Spleen (tissue), 11 donors: ENCODE measurements around the gene CFAP54. TPM values are rescaled to one million over a fixed set of nuclear protein-coding genes. Genes with fewer than 3 reads are reported as not detected.

Source experiments
- DNase-seq: peaks from one replicate; pipeline ENCODE4 v3.0.0-alpha.2; 2020
- H3K27ac ChIP-seq, 8 donors: fragments of 200-600 bp; sonication (generic) in 7 of 8; 1 replicate in 4 of 8; 2 replicates in 4 of 8; pipeline versions ENCODE4 v1.5.0 to v1.8.0; 2016 to 2021; ENCODE audit warnings: inconsistent platforms in 4 of 8, mild to moderate bottlenecking in 4 of 8, moderate library complexity in 1 of 8
- H3K27me3 ChIP-seq, 7 donors: fragments of 200-600 bp; sonication (generic) in 6 of 7; replicated peaks in 1 of 7; 1 replicate in 4 of 7; 2 replicates in 3 of 7; pipeline versions ENCODE4 v1.5.0 to v1.8.0; 2016 to 2021; ENCODE audit warnings: inconsistent platforms in 3 of 7, mild to moderate bottlenecking in 1 of 7
- H3K36me3 ChIP-seq, 6 donors: fragments of 200-600 bp; sonication (generic) in 5 of 6; 1 replicate in 4 of 6; 2 replicates in 2 of 6; pipeline versions ENCODE4 v1.5.0 to v1.8.0; 2016 to 2021; ENCODE audit warnings: inconsistent platforms in 2 of 6
- H3K4me1 ChIP-seq, 6 donors: fragments of 200-600 bp; sonication (generic) in 5 of 6; 1 replicate in 3 of 6; 2 replicates in 3 of 6; pipeline versions ENCODE4 v1.5.0 to v1.8.0; 2016 to 2021; ENCODE audit warnings: inconsistent platforms in 3 of 6
- H3K4me3 ChIP-seq, 8 donors: fragments of 200-600 bp; sonication (generic) in 7 of 8; 1 replicate in 4 of 8; 2 replicates in 4 of 8; pipeline versions ENCODE4 v1.5.0 to v1.8.0; 2016 to 2021; ENCODE audit warnings: inconsistent platforms in 4 of 8, mild to moderate bottlenecking in 4 of 8, moderate library complexity in 2 of 8
- H3K9me3 ChIP-seq, 8 donors: fragments of 200-600 bp; sonication (generic) in 7 of 8; 1 replicate in 4 of 8; 2 replicates in 4 of 8; pipeline versions ENCODE4 v1.5.0 to v1.8.0; 2016 to 2021; ENCODE audit warnings: inconsistent platforms in 4 of 8
- POLR2A ChIP-seq, 3 donors: fragments of 450-650 bp; IDR thresholded peaks; one replicate each; pipeline ENCODE4 v1.5.1; 2017; ENCODE audit warnings: antibody characterized with exemption in 3 of 3, mild to moderate bottlenecking in 1 of 3
- POLR2AphosphoS5 ChIP-seq, 3 donors: sonication (generic); formaldehyde crosslinking; IDR thresholded peaks; one replicate each; pipeline ENCODE4 v1.5.1; 2017; ENCODE audit warnings: antibody characterized with exemption in 3 of 3
- WGBS, 5 donors: extraction: QIAGEN DNeasy Blood & Tissue Kit in 3 of 5; methylation state at CpG; one replicate each; pipeline versions ENCODE4 v1.1.5 to v1.1.7; 2013 to 2018; 5-methylcytosine and 5-hydroxymethylcytosine counted together
- intact Hi-C: fragments of 100-400 bp; cut with DNase I; formaldehyde crosslinking; loops from one replicate; pipeline ENCODE4 v1.15.0; 2023; ENCODE audit warnings: low total_unique reads
- polyA plus RNA-seq, 3 donors: library from polyadenylated mRNA; stranded (reverse); fragments of 200-250 nt; gene quantifications; one replicate each; pipeline ENCODE4 v1.2.1, GENCODE V29; 2013
- total RNA-seq, 7 donors: library from RNA; depleted of rRNA in 3 of 7; stranded (reverse); fragments of >200 nt in 3 of 7; fragmentation: NEBNext Ultra II Directional in 4 of 7; extraction: Animal tissue kit (Norgen Biotek cat#: 25700) in 4 of 7; gene quantifications; one replicate each; pipeline versions ENCODE4 v1.1.0 to v1.2.1, GENCODE V29; 2016 to 2021
- TF ChIP-seq, protein P1 (sequence below), 11 experiments: fragments of 200-600 bp in 7 of 11; fragments of 450-650 bp in 4 of 11; sonication (generic) in 4 of 11; IDR thresholded peaks in 8 of 11; conservative IDR thresholded peaks in 3 of 11; 1 replicate in 7 of 11; 2 replicates in 4 of 11; pipeline versions ENCODE4 v1.4.0 to v1.8.0; 2016 to 2021; ENCODE audit warnings: antibody characterized with exemption in 11 of 11, inconsistent platforms in 4 of 11, mild to moderate bottlenecking in 1 of 11
- donor health status: healthy with polysubstance abuse.
- donor health status: DM: no; HTN: no; CAD: no; lungs with moderate emphysema.
- donor health status: DM: no; HTN: no; CAD: no.
- donor health status: Bipolar disorder and iron deficiency.
- donor health status: healthy.
- donor health status: DM: no; HTN: no; CAD: no.
- donor health status: DM: yes; HTN: yes; CAD: no.

CFAP54 gene
- total and polyA plus RNA-seq, 10 donors = 0.09 to 3.6 (median 2.1) TPM

DNA sequence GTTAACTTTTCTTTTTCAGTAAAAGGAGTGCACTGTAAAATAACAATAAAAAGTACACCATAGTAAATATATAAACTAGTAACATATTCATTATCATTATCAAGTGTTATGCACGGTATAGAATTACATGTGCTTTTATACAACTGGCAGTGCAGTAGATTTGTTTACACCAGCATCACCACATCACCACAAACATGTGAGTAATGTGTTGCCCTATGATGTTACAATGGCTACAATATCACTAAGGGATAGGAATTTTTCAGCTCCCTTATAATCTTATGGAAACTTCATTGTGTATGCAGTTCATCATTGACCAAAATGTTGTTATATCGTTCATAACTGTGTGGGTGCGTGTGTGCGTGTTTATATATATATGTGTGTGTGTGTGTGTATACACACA lies 394.2 kb downstream of the CFAP54 start:
- Histone ChIP-seq H3K4me1 (no peaks in the 10 kb centered on the region), H3K27ac (no peak overlapping the region), H3K27me3 (no peaks in the 10 kb centered on the region), H3K36me3 (no peaks in the 10 kb centered on the region), H3K9me3 (no peaks in the 10 kb centered on the region), H3K4me3 (no peak overlapping the region)
- 94 to 97% (median 96%) methylated on average over 4 of the region's 4 CpGs for WGBS, 5 donors
- no peak for DNase-seq
- intact Hi-C loops = no loop called here
- TF ChIP-seq POLR2AphosphoS5 (IDR thresholded peaks at IDR 0.05) (no peak), POLR2A (IDR thresholded peaks at IDR 0.05) (no peak)
- TF ChIP-seq, protein P1, sequence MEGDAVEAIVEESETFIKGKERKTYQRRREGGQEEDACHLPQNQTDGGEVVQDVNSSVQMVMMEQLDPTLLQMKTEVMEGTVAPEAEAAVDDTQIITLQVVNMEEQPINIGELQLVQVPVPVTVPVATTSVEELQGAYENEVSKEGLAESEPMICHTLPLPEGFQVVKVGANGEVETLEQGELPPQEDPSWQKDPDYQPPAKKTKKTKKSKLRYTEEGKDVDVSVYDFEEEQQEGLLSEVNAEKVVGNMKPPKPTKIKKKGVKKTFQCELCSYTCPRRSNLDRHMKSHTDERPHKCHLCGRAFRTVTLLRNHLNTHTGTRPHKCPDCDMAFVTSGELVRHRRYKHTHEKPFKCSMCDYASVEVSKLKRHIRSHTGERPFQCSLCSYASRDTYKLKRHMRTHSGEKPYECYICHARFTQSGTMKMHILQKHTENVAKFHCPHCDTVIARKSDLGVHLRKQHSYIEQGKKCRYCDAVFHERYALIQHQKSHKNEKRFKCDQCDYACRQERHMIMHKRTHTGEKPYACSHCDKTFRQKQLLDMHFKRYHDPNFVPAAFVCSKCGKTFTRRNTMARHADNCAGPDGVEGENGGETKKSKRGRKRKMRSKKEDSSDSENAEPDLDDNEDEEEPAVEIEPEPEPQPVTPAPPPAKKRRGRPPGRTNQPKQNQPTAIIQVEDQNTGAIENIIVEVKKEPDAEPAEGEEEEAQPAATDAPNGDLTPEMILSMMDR (IDR thresholded peaks at IDR 0.05 in 8 of 11, conservative IDR thresholded peaks at IDR 0.05 in 3 of 11) = no peak

DNA sequence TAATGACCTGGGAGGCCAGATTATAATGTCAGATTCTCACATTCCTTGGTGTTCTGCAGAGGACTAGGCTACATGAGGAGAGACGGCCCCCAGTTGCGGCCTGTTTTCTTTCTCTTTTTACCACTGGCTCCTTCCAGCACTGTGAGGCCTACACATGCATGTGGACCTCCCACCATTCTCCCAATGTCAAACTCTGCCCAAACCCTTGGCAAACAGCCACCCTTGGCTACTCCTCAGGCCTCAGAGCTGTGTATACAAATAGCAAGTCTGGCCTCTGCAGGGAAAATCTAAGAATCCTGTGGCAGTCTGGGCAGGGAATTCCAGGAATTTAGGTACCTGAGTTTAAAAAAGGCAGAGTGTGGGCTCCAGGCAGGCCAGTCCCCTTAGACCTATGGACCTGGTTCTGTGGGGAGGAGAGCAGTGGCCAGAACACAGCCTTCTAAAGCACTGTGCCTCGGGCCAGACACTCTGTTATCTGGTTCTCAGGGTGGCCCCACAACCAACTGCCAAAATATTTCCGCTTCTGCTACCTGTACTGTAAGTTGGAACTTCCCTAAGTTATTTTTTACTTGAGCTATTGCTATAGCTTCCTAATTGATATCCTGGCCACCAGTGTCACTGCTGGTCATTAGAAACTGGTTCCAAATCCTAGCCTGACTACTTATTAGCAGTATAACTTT lies 397.8 kb downstream of the CFAP54 start:
- no peak overlapping the region for H3K4me3 ChIP-seq
- H3K36me3 ChIP-seq = no peaks in the 10 kb centered on the region
- WGBS, 5 donors = 68 to 76% (median 71%) methylated on average over 4 of the region's 4 CpGs
- H3K27me3 ChIP-seq = peaks cover 0 to 4% (median 0%) of the 10 kb centered on the region in 7 donors
- H3K9me3 ChIP-seq = no peaks in the 10 kb centered on the region
- intact Hi-C loops = no loop called here
- H3K4me1 ChIP-seq = no peaks in the 10 kb centered on the region
- DNase-seq = no peak
- no peak overlapping the region for H3K27ac ChIP-seq
- TF ChIP-seq, protein P1 (IDR thresholded peaks at IDR 0.05 in 8 of 11, conservative IDR thresholded peaks at IDR 0.05 in 3 of 11) = no peak
- TF ChIP-seq POLR2AphosphoS5 (IDR thresholded peaks at IDR 0.05) = no peak
- TF ChIP-seq POLR2A (IDR thresholded peaks at IDR 0.05) = no peak

DNA sequence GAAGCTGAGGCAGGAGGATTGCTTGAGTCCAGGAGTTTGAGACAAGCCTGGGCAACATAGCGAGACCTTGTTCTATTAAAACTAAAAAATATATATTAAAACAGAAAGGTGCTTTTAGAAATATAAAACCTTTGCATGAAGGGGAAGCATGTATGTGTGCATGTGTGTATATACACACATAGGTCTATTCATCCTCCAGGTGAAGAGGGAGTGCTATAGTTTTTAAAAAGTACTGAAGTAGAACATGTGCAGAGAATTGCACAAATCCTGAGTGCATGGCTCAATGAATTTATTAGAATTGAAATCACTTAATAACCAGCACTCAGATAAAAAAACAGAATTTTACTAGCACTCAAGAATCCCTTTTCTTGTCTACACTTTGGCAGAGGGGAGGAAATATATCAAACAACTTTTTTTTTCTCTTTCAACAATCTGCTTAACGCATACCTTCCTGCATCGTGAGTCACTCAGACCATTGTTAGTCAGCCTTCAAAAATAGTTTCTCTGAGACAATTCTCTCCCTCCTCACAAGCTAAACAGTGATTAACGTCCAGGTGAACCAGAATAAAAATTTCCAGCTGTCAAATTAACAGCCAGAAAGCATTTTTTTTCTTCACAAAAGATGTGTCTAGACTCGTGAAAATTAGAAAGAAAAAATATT lies 400.0 kb downstream of the CFAP54 start:
- Histone ChIP-seq H3K36me3 (no peaks in the 10 kb centered on the region), H3K27me3 (peaks cover 0 to 4% (median 0%) of the 10 kb centered on the region in 7 donors), H3K9me3 (no peaks in the 10 kb centered on the region), H3K4me3 (no peak overlapping the region), H3K4me1 (no peaks in the 10 kb centered on the region), H3K27ac (no peak overlapping the region)
- 36 to 42% (median 37%) methylated on average over 5 of the region's 5 CpGs for WGBS, 5 donors
- DNase-seq = no peak
- intact Hi-C loops = no loop called here
- TF ChIP-seq POLR2AphosphoS5 (IDR thresholded peaks at IDR 0.05) (no peak), POLR2A (IDR thresholded peaks at IDR 0.05) (no peak)
- TF ChIP-seq, protein P1 (IDR thresholded peaks at IDR 0.05 in 8 of 11, conservative IDR thresholded peaks at IDR 0.05 in 3 of 11) = no peak

DNA sequence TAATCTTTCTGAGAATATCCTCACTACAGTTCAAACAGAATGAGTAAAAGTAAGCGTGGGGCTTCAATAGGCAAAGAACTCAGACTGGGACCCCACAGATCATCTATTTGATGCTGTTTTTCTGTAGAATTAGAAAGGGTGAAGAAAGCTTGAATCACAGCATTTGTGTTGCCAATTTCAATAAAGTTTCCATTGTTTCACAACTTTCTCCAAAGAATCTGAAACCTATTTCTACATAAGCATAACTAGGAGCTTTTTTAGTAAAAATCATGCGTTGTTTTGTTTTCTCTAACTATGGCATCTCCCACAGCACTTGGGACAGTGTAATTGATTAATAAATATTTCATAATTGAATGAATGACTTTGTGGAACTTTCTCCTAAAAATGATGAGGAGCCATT lies 401.0 kb downstream of the CFAP54 start:
- TF ChIP-seq, protein P1 (IDR thresholded peaks at IDR 0.05 in 8 of 11, conservative IDR thresholded peaks at IDR 0.05 in 3 of 11) = no peak
- TF ChIP-seq POLR2A (IDR thresholded peaks at IDR 0.05) (no peak), POLR2AphosphoS5 (IDR thresholded peaks at IDR 0.05) (no peak)
- Histone ChIP-seq H3K4me1 (no peaks in the 10 kb centered on the region), H3K36me3 (no peaks in the 10 kb centered on the region), H3K27me3 (peaks cover 0 to 4% (median 0%) of the 10 kb centered on the region in 7 donors), H3K27ac (no peak overlapping the region), H3K9me3 (no peaks in the 10 kb centered on the region), H3K4me3 (no peak overlapping the region)
- 87 to 95% (median 92%) methylated on average over 2 of the region's 2 CpGs for WGBS, 5 donors
- intact Hi-C loops = no loop called here
- DNase-seq = no peak
